Erythroblast (primary cell): Measurements from ENCODE around the gene GCK.

Source experiments
- GATA1 ChIP-seq: IDR thresholded peaks from 2 replicates; pipeline ENCODE4 v1.6.1; 2011; ENCODE audit warnings: low read depth, mild to moderate bottlenecking, control low read depth, low read length, moderate library complexity
- POLR2A ChIP-seq: IDR thresholded peaks from 2 replicates; pipeline ENCODE4 v1.6.1; 2011; ENCODE audit warnings: mild to moderate bottlenecking, low read length

DNA sequence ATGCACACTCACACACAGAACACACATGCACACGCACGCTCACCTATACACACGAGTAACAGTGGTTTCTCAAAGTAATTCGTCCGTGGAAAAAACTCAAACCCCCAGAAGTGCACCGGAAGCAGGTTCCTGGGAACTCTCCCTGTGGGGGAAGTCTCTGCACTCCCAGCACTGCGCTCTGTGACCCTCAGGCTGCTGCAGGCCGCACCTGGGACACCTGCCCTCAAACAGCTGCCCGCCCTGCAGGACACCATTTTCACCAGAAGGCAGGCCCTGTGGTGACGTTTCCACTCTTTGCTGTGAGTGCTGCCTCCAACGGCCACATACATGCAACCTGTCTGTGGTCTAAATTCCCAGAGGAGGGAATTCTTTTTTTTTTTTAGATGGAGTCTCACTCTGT is 32.8 kb upstream of the GCK start:
- TF ChIP-seq POLR2A, result no peak
- no peak for TF ChIP-seq GATA1
